ENCODE measurements around the gene TSC22D4. TPM values are rescaled to one million over a fixed set of nuclear protein-coding genes. Genes with fewer than 3 reads are reported as not detected.
A peak's percentile ranks its signal among the peaks of the same experiment; 100 is the strongest.

TSC22D4 gene
- total RNA-seq, 2 donors from 2014 or later = 25.3 to 29.1 TPM

DNA sequence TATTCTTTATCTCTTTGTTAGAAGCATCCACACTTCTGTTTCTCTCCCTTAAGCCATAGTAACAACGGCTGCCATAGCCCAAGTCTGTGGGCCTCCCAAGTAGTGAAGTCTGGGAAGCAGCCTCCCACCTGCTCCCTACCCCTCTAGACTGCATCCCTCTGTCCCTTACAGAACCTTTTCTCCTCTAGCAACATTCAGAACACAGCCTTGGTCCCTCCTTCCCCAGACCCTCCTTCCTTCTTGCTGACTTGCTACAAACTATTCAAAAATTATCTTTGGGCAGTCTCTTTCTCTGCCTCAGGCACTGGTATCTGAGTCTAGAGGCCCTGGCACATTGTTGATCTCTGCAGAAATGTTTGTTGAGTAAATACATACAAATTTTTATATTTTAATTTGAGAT is 2.5 kb upstream of the TSC22D4 start:
- intact Hi-C loops (cut with DNase I) = loop anchor here (5.0 kb wide), 3 partner anchors 76 to 211 kb away; partner anchors contain the start of gene GIGYF1 (in 1 of the 2)
- no peak for DNase-seq (ENCODE audit: low spot score)

GRCh38 chr7:100477871-100478267 is 1.1 kb downstream of the TSC22D4 start:
- no peak for DNase-seq (ENCODE audit: low spot score)
- intact Hi-C loops (cut with DNase I) = loop anchor here in 1 of 2 donors (5.0 kb wide), 1 partner anchor 204 kb away; no protein-coding TSS in a partner anchor

DNA sequence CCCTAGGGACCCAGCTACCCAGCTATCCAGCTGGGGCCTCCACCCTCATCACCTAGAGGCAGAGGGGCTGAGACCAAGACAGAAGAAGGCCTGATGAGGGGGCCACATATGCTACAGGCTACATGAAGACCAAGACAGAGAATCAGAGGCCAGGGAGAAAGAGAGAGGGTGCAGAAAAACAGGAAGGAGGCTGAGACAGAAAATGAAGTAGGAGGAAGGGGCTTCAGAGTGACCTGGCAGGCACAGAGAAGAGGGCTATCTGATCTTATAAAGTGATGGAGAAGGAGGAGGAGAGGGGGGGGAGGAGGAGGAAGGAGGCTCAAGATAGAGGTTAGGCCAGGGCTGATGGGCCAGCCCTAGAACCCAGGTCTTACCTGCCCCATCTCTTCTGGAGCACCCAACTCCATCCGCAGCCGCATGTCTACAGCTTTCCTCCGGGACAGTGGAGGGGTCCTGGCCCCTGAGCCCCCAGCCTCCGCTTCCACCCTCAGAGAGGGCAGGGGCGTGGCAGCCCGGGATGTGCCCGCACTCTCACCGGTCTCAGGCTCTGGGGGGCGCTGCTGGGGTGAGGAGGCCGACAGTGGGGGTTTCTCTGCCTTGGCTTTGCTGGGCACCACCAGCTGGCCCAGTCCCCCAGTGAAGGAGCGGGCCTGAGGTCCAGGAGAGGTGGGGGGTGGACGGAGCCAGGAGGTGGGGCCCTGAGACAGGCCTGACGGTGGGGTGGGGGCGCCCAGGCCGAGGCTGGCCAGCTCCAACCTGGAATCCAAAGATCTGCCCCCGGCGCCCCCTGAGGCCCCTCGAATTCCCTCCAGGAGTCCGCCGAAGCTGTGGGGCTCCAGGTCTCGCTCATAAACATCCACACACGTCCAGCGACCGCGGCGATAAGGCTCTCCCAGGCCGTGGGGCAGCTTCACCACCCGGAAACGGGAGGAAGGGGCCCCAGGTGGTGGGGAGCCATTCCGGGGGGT is 1.8 kb downstream of the TSC22D4 start:
- intact Hi-C loops (cut with DNase I) = loop anchor here in 1 of 2 donors (5.0 kb wide), 1 partner anchor 205 kb away; no protein-coding TSS in a partner anchor
- DNase-seq (ENCODE audit: low spot score) = no peak

GRCh38 chr7:100476101-100476780 is 2.8 kb downstream of the TSC22D4 start:
- DNase-seq (ENCODE audit: low spot score) = no peak
- intact Hi-C loops (cut with DNase I) = loop anchor here in 1 of 2 donors (5.0 kb wide), 1 partner anchor 206 kb away; no protein-coding TSS in a partner anchor

GRCh38 chr7:100475549-100475948 is 3.5 kb downstream of the TSC22D4 start:
- DNase-seq (ENCODE audit: low spot score) = no peak
- intact Hi-C loops (cut with DNase I) = loop anchor here in 1 of 2 donors (5.0 kb wide), 1 partner anchor 207 kb away; no protein-coding TSS in a partner anchor

DNA sequence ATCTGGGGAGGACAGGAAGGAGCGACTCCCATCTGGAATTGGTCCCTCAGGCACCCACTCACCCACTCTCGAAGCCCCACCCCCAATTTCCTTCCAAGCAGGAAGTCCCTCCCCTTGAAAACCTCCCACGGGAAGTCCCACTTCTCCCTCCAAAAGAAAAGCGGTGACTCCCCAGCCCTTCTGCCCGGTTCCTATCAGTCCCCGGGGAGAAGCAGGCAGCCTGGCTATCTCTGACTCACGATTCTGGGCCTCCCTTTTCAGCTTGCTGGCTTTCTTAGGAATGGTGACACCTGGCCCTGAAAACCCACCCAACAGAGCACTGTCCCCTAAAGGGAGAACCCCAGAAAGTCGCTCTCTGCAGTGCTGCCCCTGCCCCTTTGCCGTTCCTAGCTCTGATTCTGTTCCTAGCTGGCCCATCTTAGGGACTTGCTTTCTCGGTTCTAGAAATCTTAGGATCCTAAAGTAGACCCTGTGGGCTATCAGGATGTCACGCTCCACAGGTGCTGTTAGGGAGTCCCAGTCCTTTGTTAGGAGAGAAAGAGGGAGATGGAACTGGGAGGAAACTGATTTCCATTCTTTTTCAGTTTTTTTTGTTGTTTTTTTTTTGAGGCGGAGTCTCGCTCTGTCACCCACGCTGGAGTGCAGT is 6.0 kb downstream of the TSC22D4 start:
- no peak for DNase-seq (ENCODE audit: low spot score)
- intact Hi-C loops (cut with DNase I) = loop anchor here (2.0 to 5.0 kb wide), 2 partner anchors 214 to 256 kb away; no protein-coding TSS in a partner anchor

GRCh38 chr7:100472121-100472851 is 6.7 kb downstream of the TSC22D4 start:
- intact Hi-C loops (cut with DNase I) = loop anchor here (2.0 to 5.0 kb wide), 2 partner anchors 215 to 257 kb away; no protein-coding TSS in a partner anchor
- DNase-seq (ENCODE audit: low spot score) = no peak

- DNase-seq (ENCODE audit: low spot score) = no peak
- intact Hi-C loops (cut with DNase I) = loop anchor here in 1 of 2 donors (5.0 kb wide), 1 partner anchor 216 kb away; no protein-coding TSS in a partner anchor
These were observed 8.0 kb downstream of the TSC22D4 start for GRCh38 chr7:100471021-100471420.

DNA sequence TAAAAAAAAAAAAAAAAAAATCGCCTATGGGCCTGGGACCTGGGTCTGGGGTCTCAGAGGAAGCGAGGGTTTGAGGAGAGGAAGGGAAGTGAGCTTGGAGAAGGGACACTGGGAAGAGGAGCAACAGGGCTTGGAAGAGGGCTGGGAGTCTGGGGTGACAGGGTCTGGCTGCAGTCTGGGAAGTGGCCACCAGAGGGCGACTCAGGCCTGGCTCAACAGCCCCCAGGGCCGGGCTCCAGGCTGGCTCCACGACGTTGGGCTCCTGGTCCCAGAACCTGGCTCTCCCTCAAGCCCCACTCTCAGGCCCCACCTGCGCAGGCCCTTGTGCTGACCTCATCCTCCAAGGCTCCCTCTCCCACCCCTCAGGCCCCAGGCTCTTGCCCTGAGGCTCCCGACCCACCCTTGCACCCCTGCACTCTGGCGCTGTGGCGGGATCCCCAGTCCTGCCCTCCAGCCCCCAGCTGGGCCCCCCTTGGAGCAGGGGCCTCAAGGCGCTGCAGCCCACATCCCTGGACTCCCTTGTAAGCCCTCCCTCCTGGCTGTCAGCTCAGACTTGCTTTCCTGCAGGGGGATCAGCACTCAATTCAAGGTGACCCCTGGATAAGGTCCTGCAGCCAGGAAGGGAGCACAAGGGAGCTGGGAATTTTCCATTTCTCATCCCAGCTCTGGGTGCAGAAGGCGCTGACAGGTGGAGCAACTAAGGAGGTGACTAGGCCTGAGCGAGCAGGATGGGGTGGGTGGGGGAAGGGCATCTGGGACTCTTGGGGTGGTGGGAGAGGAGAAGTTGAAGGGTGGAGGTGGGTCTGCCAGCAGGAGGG is 9.6 kb downstream of the TSC22D4 start:
- intact Hi-C loops (cut with DNase I) = loop anchor here (2.0 to 5.0 kb wide), 3 partner anchors 93 to 253 kb away; no protein-coding TSS in a partner anchor
- DNase-seq (ENCODE audit: low spot score) = peak; percentile 95

DNA sequence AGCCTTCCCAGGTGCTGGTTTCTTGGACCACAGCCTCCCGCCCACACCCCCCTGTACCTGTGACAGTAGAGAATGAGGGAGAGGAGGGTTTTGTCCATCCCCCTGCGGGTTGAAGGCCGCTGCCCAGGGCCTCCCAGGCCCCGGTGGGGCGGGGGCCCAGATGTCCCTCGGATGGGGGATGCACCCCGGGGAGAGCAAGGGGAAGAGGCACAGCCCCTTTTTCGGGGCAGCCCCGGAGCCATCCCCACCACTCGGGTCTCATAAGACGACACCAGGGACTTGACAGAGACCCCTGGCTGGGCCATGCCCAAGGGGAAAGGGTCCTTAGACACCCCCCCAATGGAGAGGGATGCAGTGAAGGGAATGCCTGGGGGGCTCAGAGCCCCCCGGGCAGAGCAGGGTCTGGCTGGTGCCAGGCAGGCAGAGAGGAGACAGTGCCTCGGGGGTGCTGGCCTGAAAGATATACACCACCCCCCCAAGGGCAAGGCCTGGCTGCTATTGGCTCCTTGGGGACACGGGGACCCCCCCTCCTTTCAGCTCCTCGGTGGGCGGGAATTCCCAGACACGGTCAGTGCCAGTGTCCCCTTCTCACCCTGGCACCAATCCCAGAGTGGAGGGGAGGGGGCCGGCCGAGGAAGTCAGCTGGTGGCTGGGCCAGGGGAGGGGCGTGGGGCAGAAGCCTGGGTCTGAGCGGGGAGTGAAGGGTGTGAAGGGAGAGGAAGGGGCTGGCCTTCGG is 11.2 kb downstream of the TSC22D4 start:
- DNase-seq (ENCODE audit: low spot score) = no peak
- intact Hi-C loops (cut with DNase I) = loop anchor here (2.0 to 5.0 kb wide), 3 partner anchors 15 to 255 kb away; partner anchors contain the start of gene NYAP1 (in 1 of the 2)

- intact Hi-C loops (cut with DNase I) = loop anchor here (2.0 to 5.0 kb wide), 2 partner anchors 16 to 95 kb away; partner anchors contain the start of gene NYAP1 (in 1 of the 2)
- DNase-seq (ENCODE audit: low spot score) = no peak
These were observed 12.1 kb downstream of the TSC22D4 start for GRCh38 chr7:100466653-100467605.

DNA sequence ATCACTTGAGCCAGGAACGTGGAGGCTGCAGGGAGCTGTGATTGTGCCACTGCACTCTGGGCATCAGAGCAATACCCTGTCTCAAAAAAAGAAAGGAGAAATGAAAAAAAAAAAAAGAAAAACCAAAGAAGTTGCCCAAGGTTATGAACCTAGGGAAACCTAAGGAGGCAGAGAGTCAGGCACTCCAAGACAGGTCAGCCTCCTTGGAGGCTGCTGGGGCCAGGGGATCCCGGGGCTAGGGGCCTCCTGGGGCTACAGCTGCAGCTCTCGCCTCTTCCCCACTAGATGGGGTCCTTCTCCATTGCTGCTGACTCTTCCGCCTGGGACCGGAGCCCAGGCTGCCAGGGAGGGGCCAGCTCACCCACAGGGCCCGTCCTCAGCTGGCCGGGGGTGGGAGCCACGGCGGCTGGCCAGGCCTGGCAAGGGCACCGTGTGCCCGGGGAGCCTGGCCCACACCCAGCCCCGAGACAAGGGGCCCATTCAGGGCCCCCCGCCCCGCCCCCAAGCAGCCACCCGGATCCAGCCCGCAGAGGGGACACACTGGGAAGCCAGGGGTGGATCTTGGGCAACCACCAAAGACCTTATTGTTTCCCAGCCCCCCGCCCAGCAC is 13.2 kb downstream of the TSC22D4 start:
- DNase-seq (ENCODE audit: low spot score) = peak; percentile 88
- intact Hi-C loops (cut with DNase I) = loop anchor here (2.0 to 5.0 kb wide), 2 partner anchors 17 to 96 kb away; partner anchors contain the start of gene NYAP1 (in 1 of the 2)

DNA sequence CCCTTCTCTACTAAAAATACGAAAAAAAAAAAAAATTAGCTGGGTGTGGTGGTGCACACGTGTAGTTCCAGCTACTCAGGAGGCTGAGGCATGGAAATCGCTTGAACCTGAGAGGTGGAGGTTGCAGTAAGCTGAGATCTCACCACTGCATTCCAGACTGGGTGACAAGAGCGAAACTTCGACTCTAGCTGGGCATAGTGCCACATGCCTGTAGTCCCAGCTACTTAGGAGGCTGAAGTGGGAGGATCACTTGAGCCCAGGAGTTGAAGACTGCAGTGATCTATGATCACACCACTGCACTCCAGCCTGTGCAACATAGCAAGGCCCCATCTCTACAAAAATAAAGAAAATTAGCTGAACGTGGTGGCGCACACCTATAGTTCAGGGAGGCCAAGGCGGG is 13.7 kb downstream of the TSC22D4 start:
- no peak for DNase-seq (ENCODE audit: low spot score)
- intact Hi-C loops (cut with DNase I) = loop anchor here in 1 of 2 donors (5.0 kb wide), 1 partner anchor 97 kb away; no protein-coding TSS in a partner anchor

GRCh38 chr7:100464791-100465190 is 14.2 kb downstream of the TSC22D4 start:
- intact Hi-C loops (cut with DNase I) = loop anchor here (5.0 kb wide), 2 partner anchors 93 to 98 kb away; no protein-coding TSS in a partner anchor
- no peak for DNase-seq (ENCODE audit: low spot score)

GRCh38 chr7:100464210-100464660 is 14.8 kb downstream of the TSC22D4 start, which contains the start of gene SPACDR:
Gene SPACDR, minus strand, starts transcription at chr7:100464260. Its CDS starts 235 bp downstream, at chr7:100464025.
- intact Hi-C loops (cut with DNase I) = loop anchor here in 1 of 2 donors (5.0 kb wide), 1 partner anchor 93 kb away; no protein-coding TSS in a partner anchor
- DNase-seq (ENCODE audit: low spot score) = no peak
